Dermis microvascular lymphatic vessel endothelial cell (primary cell): ENCODE measurements around the gene LCT. TPM values are rescaled to one million over a fixed set of nuclear protein-coding genes. Genes with fewer than 3 reads are reported as not detected.
"Not testable (repeated sequence)": the region's sequence is repeated elsewhere in the genome, so short reads cannot be mapped to it uniquely, and the experiment has no call there.

Experiments
- DNase-seq, 2 donors: peaks; one replicate each; pipeline versions ENCODE4 v3.0.0 to v3.0.0-alpha.2; 2010; ENCODE audit warnings: low read depth in 2 of 2
- total RNA-seq: library from RNA; depleted of rRNA; stranded (reverse); fragments of >200 nt; gene quantifications from 2 replicates; pipeline ENCODE4 v1.2.1, GENCODE V29; 2014

LCT gene
- total RNA-seq, 1 donor from 2014 or later: not detected

GRCh38 chr2:135797497-135798274 lies 39.3 kb downstream of the LCT start:
- DNase-seq: peak; percentile 7 to 77

- no peak for DNase-seq
Measured at GRCh38 chr2:135796606-135797005, 40.4 kb downstream of the LCT start.

GRCh38 chr2:135795641-135796040 lies 41.3 kb downstream of the LCT start:
- DNase-seq: not testable (repeated sequence)

- DNase-seq: no peak
Measured at GRCh38 chr2:135792401-135793150, 44.4 kb downstream of the LCT start.

- DNase-seq: no peak
Measured at GRCh38 chr2:135791418-135792190, 45.4 kb downstream of the LCT start.

- DNase-seq: no peak
Measured at GRCh38 chr2:135790423-135790822, 46.6 kb downstream of the LCT start.

GRCh38 chr2:135786823-135787222 lies 50.2 kb downstream of the LCT start:
- DNase-seq: peak in 1 of 2 donors; percentile 56

GRCh38 chr2:135785032-135785431 lies 52.0 kb downstream of the LCT start:
- DNase-seq: no peak

- DNase-seq: no peak
Measured at GRCh38 chr2:135783439-135783838, 53.5 kb downstream of the LCT start.

GRCh38 chr2:135782231-135782630 lies 54.8 kb downstream of the LCT start:
- no peak for DNase-seq

- no peak for DNase-seq
Measured at GRCh38 chr2:135776367-135776766, 60.6 kb downstream of the LCT start.

- DNase-seq: no peak
Measured at GRCh38 chr2:135775420-135775819, 61.6 kb downstream of the LCT start.

GRCh38 chr2:135773917-135774316 lies 63.1 kb downstream of the LCT start:
- peak in 1 of 2 donors; percentile 72 for DNase-seq

GRCh38 chr2:135773319-135773718 lies 63.7 kb downstream of the LCT start:
- DNase-seq: no peak

GRCh38 chr2:135768863-135769262 lies 68.1 kb downstream of the LCT start:
- DNase-seq: no peak

- DNase-seq: peak in 1 of 2 donors; percentile 85
Measured at GRCh38 chr2:135762530-135762929, 74.5 kb downstream of the LCT start.

- no peak for DNase-seq
Measured at GRCh38 chr2:135762022-135762421, 75.0 kb downstream of the LCT start.

- no peak for DNase-seq
Measured at GRCh38 chr2:135756692-135757091, 80.3 kb downstream of the LCT start.

GRCh38 chr2:135755573-135755972 lies 81.4 kb downstream of the LCT start:
- no peak for DNase-seq

GRCh38 chr2:135745545-135745944 lies 91.4 kb downstream of the LCT start:
- peak in 1 of 2 donors; percentile 21 for DNase-seq

- DNase-seq: peak in 1 of 2 donors; percentile 39
Measured at GRCh38 chr2:135744760-135745314, 92.1 kb downstream of the LCT start.

GRCh38 chr2:135743860-135744259 lies 93.1 kb downstream of the LCT start:
- no peak for DNase-seq
